ENCODE measurements around the gene SH2D3C.

DNA sequence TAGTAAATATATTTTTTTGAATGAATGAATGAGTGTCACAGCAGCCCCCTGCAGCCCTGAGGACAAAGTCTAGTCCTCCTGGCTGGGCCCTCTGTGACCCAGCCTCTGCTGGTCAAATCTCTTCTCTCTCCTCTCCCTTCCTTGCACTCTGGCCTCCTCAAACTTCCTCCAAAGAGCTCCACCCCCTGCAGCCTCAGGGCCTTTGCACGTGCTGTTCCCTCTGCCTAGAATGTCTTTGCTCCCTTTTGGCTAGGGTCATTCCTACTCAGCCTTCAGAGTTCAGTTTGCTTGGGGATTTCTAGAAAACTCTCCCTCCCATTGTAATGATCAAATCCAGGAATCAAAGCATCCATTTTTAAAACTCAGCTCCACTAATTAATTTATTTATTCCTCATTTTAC, 13.0 kb downstream of the SH2D3C start:
- TF ChIP-seq, protein P1, sequence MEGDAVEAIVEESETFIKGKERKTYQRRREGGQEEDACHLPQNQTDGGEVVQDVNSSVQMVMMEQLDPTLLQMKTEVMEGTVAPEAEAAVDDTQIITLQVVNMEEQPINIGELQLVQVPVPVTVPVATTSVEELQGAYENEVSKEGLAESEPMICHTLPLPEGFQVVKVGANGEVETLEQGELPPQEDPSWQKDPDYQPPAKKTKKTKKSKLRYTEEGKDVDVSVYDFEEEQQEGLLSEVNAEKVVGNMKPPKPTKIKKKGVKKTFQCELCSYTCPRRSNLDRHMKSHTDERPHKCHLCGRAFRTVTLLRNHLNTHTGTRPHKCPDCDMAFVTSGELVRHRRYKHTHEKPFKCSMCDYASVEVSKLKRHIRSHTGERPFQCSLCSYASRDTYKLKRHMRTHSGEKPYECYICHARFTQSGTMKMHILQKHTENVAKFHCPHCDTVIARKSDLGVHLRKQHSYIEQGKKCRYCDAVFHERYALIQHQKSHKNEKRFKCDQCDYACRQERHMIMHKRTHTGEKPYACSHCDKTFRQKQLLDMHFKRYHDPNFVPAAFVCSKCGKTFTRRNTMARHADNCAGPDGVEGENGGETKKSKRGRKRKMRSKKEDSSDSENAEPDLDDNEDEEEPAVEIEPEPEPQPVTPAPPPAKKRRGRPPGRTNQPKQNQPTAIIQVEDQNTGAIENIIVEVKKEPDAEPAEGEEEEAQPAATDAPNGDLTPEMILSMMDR (IDR thresholded peaks at IDR 0.05): no peak
- TF ChIP-seq POLR2A (IDR thresholded peaks at IDR 0.05): no peak
- no peak for TF ChIP-seq POLR2AphosphoS5 (IDR thresholded peaks at IDR 0.05)
- TF ChIP-seq EP300 (IDR thresholded peaks at IDR 0.05): no peak

Data from sigmoid colon (tissue), 4 donors.